GM12892 (cell line): Measurements from ENCODE around the gene NCAPD2.

Experiments
- POLR2AphosphoS5 ChIP-seq: IDR thresholded peaks from 2 replicates; pipeline ENCODE4 v1.6.1; 2011; ENCODE audit warnings: low read depth, low read length, control low read depth
- TAF1 ChIP-seq: IDR thresholded peaks from 2 replicates; pipeline ENCODE4 v1.6.1; 2011; ENCODE audit warnings: low read depth, mild to moderate bottlenecking, control low read depth, low read length, borderline replicate concordance

DNA sequence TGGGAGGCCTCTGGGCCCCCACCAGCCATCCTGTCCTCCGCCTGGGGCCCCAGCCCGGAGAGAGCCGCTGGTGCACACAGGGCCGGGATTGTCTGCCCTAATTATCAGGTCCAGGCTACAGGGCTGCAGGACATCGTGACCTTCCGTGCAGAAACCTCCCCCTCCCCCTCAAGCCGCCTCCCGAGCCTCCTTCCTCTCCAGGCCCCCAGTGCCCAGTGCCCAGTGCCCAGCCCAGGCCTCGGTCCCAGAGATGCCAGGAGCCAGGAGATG lies 39.7 kb downstream of the NCAPD2 start:
- TF ChIP-seq POLR2AphosphoS5 (no peak), TAF1 (no peak)
